Gastroesophageal sphincter (tissue), 4 donors: ENCODE measurements around the gene SLC28A1. TPM values are rescaled to one million over a fixed set of nuclear protein-coding genes. Genes with fewer than 3 reads are reported as not detected.

Experiments
- ATAC-seq: fragments of 150-250 bp; one replicate; pipeline ENCODE4 v1.9.1; 2016; ENCODE audit warnings: mild to moderate bottlenecking, moderate library complexity
- H3K27ac ChIP-seq, 4 donors: fragments of 200-600 bp; sonication (generic) in 3 of 4; 1 replicate in 3 of 4; 2 replicates in 1 of 4; pipeline ENCODE4 v1.5.1; 2016 to 2019
- H3K27me3 ChIP-seq: fragments of 200-600 bp; sonication (generic); one replicate; pipeline ENCODE4 v1.5.1; 2019
- H3K36me3 ChIP-seq, 2 donors: fragments of 200-600 bp; sonication (generic); one replicate each; pipeline ENCODE4 v1.5.1; 2019; ENCODE audit warnings: control low read depth in 1 of 2
- H3K4me1 ChIP-seq, 3 donors: fragments of 200-600 bp; sonication (generic); 1 replicate in 2 of 3; 2 replicates in 1 of 3; pipeline ENCODE4 v1.5.1; 2016 to 2019; ENCODE audit warnings: control low read depth in 2 of 3
- H3K4me3 ChIP-seq, 2 donors: fragments of 200-600 bp; sonication (generic); one replicate each; pipeline ENCODE4 v1.5.1; 2019; ENCODE audit warnings: mild to moderate bottlenecking in 1 of 2, moderate library complexity in 1 of 2
- H3K9me3 ChIP-seq, 3 donors: fragments of 200-600 bp; sonication (generic); one replicate each; pipeline ENCODE4 v1.5.1; 2017 to 2019; ENCODE audit warnings: control low read depth in 2 of 3
- CTCF ChIP-seq, 4 experiments: fragments of 200-600 bp in 2 of 4; fragments of 450-650 bp in 2 of 4; sonication (generic) in 1 of 4; IDR thresholded peaks; one replicate each; pipeline ENCODE4 v1.5.1; 2017 to 2019; ENCODE audit warnings: antibody characterized with exemption in 4 of 4, mild to moderate bottlenecking in 2 of 4, moderate library complexity in 2 of 4
- EP300 ChIP-seq: sonication (generic); formaldehyde crosslinking; IDR thresholded peaks from one replicate; pipeline ENCODE4 v1.6.1; 2017; ENCODE audit warnings: antibody characterized with exemption, mild to moderate bottlenecking
- POLR2A ChIP-seq, 2 donors: fragments of 450-650 bp; IDR thresholded peaks; one replicate each; pipeline ENCODE4 v1.6.1; 2017; ENCODE audit warnings: antibody characterized with exemption in 2 of 2, mild to moderate bottlenecking in 2 of 2, moderate library complexity in 1 of 2
- POLR2AphosphoS5 ChIP-seq: sonication (generic); formaldehyde crosslinking; IDR thresholded peaks from one replicate; pipeline ENCODE4 v1.6.1; 2017; ENCODE audit warnings: antibody characterized with exemption
- WGBS, 2 donors: methylation state at CpG; one replicate each; pipeline ENCODE4 v1.1.5; 2018; ENCODE audit warnings: low coverage in 1 of 2; 5-methylcytosine and 5-hydroxymethylcytosine counted together
- total RNA-seq, 4 donors: library from RNA; depleted of rRNA; stranded (reverse); fragments of >200 nt; gene quantifications; one replicate each; pipeline ENCODE4 v1.1.0, GENCODE V29; 2016

SLC28A1 gene
- total RNA-seq, 4 donors from 2014 or later, result not detected

GRCh38 chr15:84880822-84881519 lies 3.5 kb upstream of the SLC28A1 start:
- no peaks in the 10 kb centered on the region for H3K36me3 ChIP-seq
- ATAC-seq, result no peak
- no peaks in the 10 kb centered on the region for H3K9me3 ChIP-seq
- H3K27ac ChIP-seq, result no peak overlapping the region
- WGBS, 2 donors, result 83 to 90% methylated on average over 2 to 4 of the region's 8 CpGs
- peaks cover 15% of the 10 kb centered on the region for H3K27me3 ChIP-seq
- peaks cover 0 to 3% (median 0%) of the 10 kb centered on the region in 3 donors for H3K4me1 ChIP-seq
- TF ChIP-seq POLR2A (IDR thresholded peaks at IDR 0.05) (no peak), POLR2AphosphoS5 (no peak), CTCF (IDR thresholded peaks at IDR 0.05) (no peak)
- no peak overlapping the region for H3K4me3 ChIP-seq

- H3K4me1 ChIP-seq, result peaks cover 0 to 3% (median 0%) of the 10 kb centered on the region in 3 donors
- no peak overlapping the region for H3K4me3 ChIP-seq
- H3K36me3 ChIP-seq, result no peaks in the 10 kb centered on the region
- no peak for ATAC-seq
- H3K27me3 ChIP-seq, result peaks cover 15% of the 10 kb centered on the region
- TF ChIP-seq POLR2A (IDR thresholded peaks at IDR 0.05) (no peak), CTCF (IDR thresholded peaks at IDR 0.05) (no peak), EP300 (no peak), POLR2AphosphoS5 (no peak)
- no peak overlapping the region for H3K27ac ChIP-seq
- H3K9me3 ChIP-seq, result no peaks in the 10 kb centered on the region
- 88 to 100% methylated on average over 1 to 5 of the region's 7 CpGs for WGBS, 2 donors
These were observed 3.0 kb upstream of the SLC28A1 start for GRCh38 chr15:84881520-84881830.

GRCh38 chr15:84883466-84883865 lies 996 bp upstream of the SLC28A1 start:
- Histone ChIP-seq H3K27ac (no peak overlapping the region), H3K4me3 (no peak overlapping the region), H3K27me3 (peaks cover 25% of the 10 kb centered on the region), H3K4me1 (peaks cover 0 to under 1% (median 0%) of the 10 kb centered on the region in 3 donors), H3K9me3 (no peaks in the 10 kb centered on the region), H3K36me3 (no peaks in the 10 kb centered on the region)
- no peak for TF ChIP-seq POLR2A (IDR thresholded peaks at IDR 0.05)
- no peak for TF ChIP-seq POLR2AphosphoS5
- no peak for TF ChIP-seq CTCF (IDR thresholded peaks at IDR 0.05)
- TF ChIP-seq EP300, result no peak
- ATAC-seq, result no peak
- 55 to 83% methylated on average over 5 to 6 of the region's 6 CpGs for WGBS, 2 donors

GRCh38 chr15:84885801-84886200 lies 1.3 kb downstream of the SLC28A1 start:
- ATAC-seq, result no peak
- no peak for TF ChIP-seq EP300
- no peak for TF ChIP-seq POLR2A (IDR thresholded peaks at IDR 0.05)
- TF ChIP-seq CTCF (IDR thresholded peaks at IDR 0.05), result no peak
- no peak for TF ChIP-seq POLR2AphosphoS5
- 81 to 87% methylated on average over 7 of the region's 7 CpGs for WGBS, 2 donors
- Histone ChIP-seq H3K9me3 (no peaks in the 10 kb centered on the region), H3K27me3 (peaks cover 42% of the 10 kb centered on the region), H3K36me3 (no peaks in the 10 kb centered on the region), H3K4me3 (no peak overlapping the region), H3K27ac (no peak overlapping the region), H3K4me1 (no peaks in the 10 kb centered on the region)

GRCh38 chr15:84886211-84886983 lies 1.9 kb downstream of the SLC28A1 start:
- H3K36me3 ChIP-seq, result no peaks in the 10 kb centered on the region
- no peak for TF ChIP-seq POLR2AphosphoS5
- no peak for TF ChIP-seq EP300
- TF ChIP-seq POLR2A (IDR thresholded peaks at IDR 0.05), result no peak
- no peak for TF ChIP-seq CTCF (IDR thresholded peaks at IDR 0.05)
- H3K4me3 ChIP-seq, result no peak overlapping the region
- WGBS, 2 donors, result 88 to 96% methylated on average over 4 to 5 of the region's 14 CpGs
- no peaks in the 10 kb centered on the region for H3K4me1 ChIP-seq
- ATAC-seq, result no peak
- H3K27me3 ChIP-seq, result peaks cover 42% of the 10 kb centered on the region
- no peaks in the 10 kb centered on the region for H3K9me3 ChIP-seq
- no peak overlapping the region for H3K27ac ChIP-seq
